Psoas muscle (tissue), 8 donors: Measurements from ENCODE around the gene NKX2-2. TPM values are rescaled to one million over a fixed set of nuclear protein-coding genes. Genes with fewer than 3 reads are reported as not detected.

Experiments
- ATAC-seq, 4 donors: fragments of 200-7000 bp; cut with Tn5 transposase; one replicate each; pipeline ENCODE4 v1.9.1; 2020; ENCODE audit warnings: moderate library complexity in 3 of 4, mild to moderate bottlenecking in 2 of 4
- DNase-seq, 2 donors: peaks; one replicate each; pipeline ENCODE4 v3.0.0-alpha.2; 2020
- H3K27ac ChIP-seq: fragments of 200-600 bp; one replicate; pipeline ENCODE4 v1.8.0; 2022
- H3K27me3 ChIP-seq, 3 donors: fragments of 200-600 bp in 1 of 3; one replicate each; pipeline versions ENCODE4 v1.6.1 to v1.8.0; 2013 to 2022; ENCODE audit warnings: low read length in 2 of 3, mild to moderate bottlenecking in 2 of 3, moderate library complexity in 1 of 3; ENCODE audit not compliant: insufficient read depth in 3 of 3
- H3K36me3 ChIP-seq, 2 donors: fragments of 200-600 bp in 1 of 2; one replicate each; pipeline versions ENCODE4 v1.6.1 to v1.8.0; 2013 to 2022; ENCODE audit warnings: low read depth in 1 of 2, mild to moderate bottlenecking in 1 of 2, moderate library complexity in 1 of 2; ENCODE audit not compliant: insufficient read depth in 1 of 2
- H3K4me1 ChIP-seq: fragments of 200-600 bp; one replicate; pipeline ENCODE4 v1.8.0; 2022
- H3K4me3 ChIP-seq: fragments of 200-600 bp; one replicate; pipeline ENCODE4 v1.8.0; 2022; ENCODE audit warnings: mild to moderate bottlenecking
- H3K9me3 ChIP-seq: fragments of 200-600 bp; one replicate; pipeline ENCODE4 v1.8.0; 2022
- CTCF ChIP-seq: fragments of 200-600 bp; IDR thresholded peaks from one replicate; pipeline ENCODE4 v1.8.0; 2022; ENCODE audit warnings: antibody characterized with exemption
- WGBS, 3 donors: extraction: QIAGEN DNeasy Blood & Tissue Kit; methylation state at CpG; one replicate each; pipeline versions ENCODE4 v1.1.6 to v1.1.7; 2013; 5-methylcytosine and 5-hydroxymethylcytosine counted together
- intact Hi-C, 2 donors: fragments of 100-400 bp; cut with DNase I; formaldehyde crosslinking; loops; one replicate each; pipeline versions ENCODE4 v1.11.0 to v1.14.2; 2022
- polyA plus RNA-seq, 3 donors: library from polyadenylated mRNA; stranded (reverse); fragments of 200-250 nt; gene quantifications; one replicate each; pipeline ENCODE4 v1.2.3, GENCODE V29; 2013
- total RNA-seq, 4 donors: library from RNA; stranded (reverse); fragmentation: NEBNext Ultra II Directional in 2 of 4; extraction: Animal tissue kit (Norgen Biotek cat#: 25700) in 2 of 4; gene quantifications; one replicate each; pipeline versions ENCODE4 v1.2.1 to v1.2.4, GENCODE V29; 2021 to 2023
- donor health status: healthy with polysubstance abuse.
- donor health status: DM: no; HTN: no; CAD: no; lungs with moderate emphysema.
- donor health status: Bipolar disorder and iron deficiency.
- donor health status: healthy.
- donor health status: DM: yes; HTN: yes; CAD: no.
- donor health status: DM: no; HTN: no; CAD: no.
- donor health status: DM: no; HTN: no; CAD: no.
- donor health status: DM: yes; HTN: yes; CAD: no.

NKX2-2 gene
- total and polyA plus RNA-seq, 7 donors = not detected

GRCh38 chr20:21505810-21506530, 7.9 kb downstream of the NKX2-2 start:
- no peak overlapping the region for H3K27ac ChIP-seq
- H3K4me3 ChIP-seq = peak overlapping the region; percentile 62
- peak; percentile 67 for TF ChIP-seq CTCF
- ATAC-seq = peak; percentile 59 to 75 (median 65)
- peaks cover 4 to 88% (median 62%) of the 10 kb centered on the region in 3 donors for H3K27me3 ChIP-seq
- H3K9me3 ChIP-seq = no peaks in the 10 kb centered on the region
- 0 to 1% (median 0%) methylated on average over 67 to 95 of the region's 95 CpGs for WGBS, 3 donors
- peak in 1 of 2 donors; percentile 66 for DNase-seq
- H3K36me3 ChIP-seq = no peaks in the 10 kb centered on the region
- intact Hi-C loops = loop anchor here (1.0 to 5.0 kb wide), 5 partner anchors 270 to 671 kb away; no protein-coding TSS in a partner anchor
- H3K4me1 ChIP-seq = peaks cover 24% of the 10 kb centered on the region

- 1 to 2% (median 1%) methylated on average over 36 of the region's 36 CpGs for WGBS, 3 donors
- intact Hi-C loops = loop anchor here (1.0 to 5.0 kb wide), 5 partner anchors 269 to 670 kb away; no protein-coding TSS in a partner anchor
- H3K36me3 ChIP-seq = no peaks in the 10 kb centered on the region
Observed at GRCh38 chr20:21505161-21505809, 8.6 kb downstream of the NKX2-2 start.

GRCh38 chr20:21504323-21504722, 9.5 kb downstream of the NKX2-2 start:
- WGBS, 3 donors = 70 to 79% (median 76%) methylated on average over 7 of the region's 7 CpGs
- Histone ChIP-seq H3K4me3 (no peak overlapping the region), H3K9me3 (no peaks in the 10 kb centered on the region), H3K27me3 (peaks cover 4 to 85% (median 53%) of the 10 kb centered on the region in 3 donors), H3K4me1 (peaks cover 15% of the 10 kb centered on the region), H3K27ac (no peak overlapping the region), H3K36me3 (no peaks in the 10 kb centered on the region)
- ATAC-seq = no peak
- no peak for TF ChIP-seq CTCF
- no peak for DNase-seq
- intact Hi-C loops = loop anchor here (2.0 kb wide), 2 partner anchors 270 to 670 kb away; no protein-coding TSS in a partner anchor

More at GRCh38 chr20:21505161-21505809, 8.6 kb downstream of the NKX2-2 start:
- DNase-seq (peak; percentile 58 to 77), ATAC-seq (peak; percentile 77 to 86 (median 84))
- no peaks in the 10 kb centered on the region for H3K9me3 ChIP-seq
- H3K4me1 ChIP-seq = peaks cover 21% of the 10 kb centered on the region
- no peak overlapping the region for H3K27ac ChIP-seq
- TF ChIP-seq CTCF = peak; percentile 97
- H3K27me3 ChIP-seq = peaks cover 4 to 88% (median 57%) of the 10 kb centered on the region in 3 donors
- peak overlapping the region; percentile 62 for H3K4me3 ChIP-seq

GRCh38 chr20:21503345-21503744, 10.5 kb downstream of the NKX2-2 start:
- Histone ChIP-seq H3K4me3 (no peak overlapping the region), H3K27ac (no peak overlapping the region), H3K36me3 (no peaks in the 10 kb centered on the region), H3K4me1 (peaks cover 15% of the 10 kb centered on the region), H3K9me3 (no peaks in the 10 kb centered on the region), H3K27me3 (peaks cover 4 to 84% (median 45%) of the 10 kb centered on the region in 3 donors)
- WGBS, 3 donors = 67 to 77% (median 72%) methylated on average over 4 of the region's 4 CpGs
- DNase-seq (no peak), ATAC-seq (no peak)
- TF ChIP-seq CTCF = no peak
- intact Hi-C loops = no loop called here
